Raji (cell line): Measurements from ENCODE around the gene TTC39B.

ENCODE experiments used
- POLR2A ChIP-seq: IDR thresholded peaks from 2 replicates; pipeline ENCODE4 v1.6.1; 2011; ENCODE audit warnings: low read depth, low read length, control low read depth; ENCODE audit not compliant: insufficient read depth

Gene TTC39B

DNA sequence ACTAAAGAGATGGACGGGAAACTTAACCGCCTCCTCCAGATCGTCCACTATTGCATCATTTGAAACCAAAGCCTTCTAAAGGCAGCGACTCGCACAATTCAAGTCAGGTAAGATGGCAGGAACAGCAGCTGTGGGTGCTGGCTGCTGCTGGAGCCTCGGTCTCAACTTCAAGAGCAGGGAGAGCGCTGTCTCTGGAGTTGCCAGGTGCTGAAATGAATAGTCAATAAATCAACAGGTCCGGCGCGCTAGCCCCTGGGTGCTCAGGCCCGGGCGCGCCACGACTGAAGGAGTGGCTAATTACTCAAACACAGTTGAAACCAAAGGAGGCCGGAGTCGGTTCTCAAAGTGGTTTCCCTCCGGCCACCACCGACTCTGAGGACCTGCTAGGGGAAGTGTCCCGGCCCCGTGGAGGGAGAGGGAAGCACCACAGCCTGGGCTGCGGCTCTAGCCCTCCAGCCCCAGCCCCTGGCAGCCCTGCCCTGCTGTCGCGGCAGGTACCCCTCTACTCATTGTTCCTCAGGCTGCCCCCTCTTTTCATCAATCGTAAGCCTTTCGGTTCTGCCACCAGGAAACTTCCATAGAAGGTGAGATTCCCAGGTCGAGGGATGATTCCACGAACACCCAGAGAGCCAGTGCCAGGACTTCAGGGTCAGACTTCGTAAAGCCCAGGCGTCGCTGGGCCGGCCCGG lies 804 bp downstream of the TTC39B start:
- no peak for TF ChIP-seq POLR2A

DNA sequence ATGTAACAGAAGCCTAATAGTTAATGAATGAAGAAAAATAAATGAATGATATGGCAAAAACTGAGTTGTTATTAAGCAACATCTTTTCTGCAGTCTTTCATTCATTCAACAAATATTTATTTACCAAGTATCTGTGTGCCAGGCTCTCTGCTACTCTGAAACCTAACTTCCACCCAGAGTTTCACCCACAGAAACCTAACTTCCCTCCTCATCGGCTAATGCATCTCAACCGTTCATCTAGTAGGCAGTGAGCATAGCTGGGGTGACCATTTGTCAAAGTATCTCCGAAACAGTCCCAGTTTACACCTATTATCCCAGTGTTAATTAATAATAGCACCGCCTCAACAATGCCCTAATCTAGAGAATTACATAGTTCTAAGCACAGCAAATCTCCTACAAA lies 1.5 kb downstream of the TTC39B start:
- TF ChIP-seq POLR2A = no peak

DNA sequence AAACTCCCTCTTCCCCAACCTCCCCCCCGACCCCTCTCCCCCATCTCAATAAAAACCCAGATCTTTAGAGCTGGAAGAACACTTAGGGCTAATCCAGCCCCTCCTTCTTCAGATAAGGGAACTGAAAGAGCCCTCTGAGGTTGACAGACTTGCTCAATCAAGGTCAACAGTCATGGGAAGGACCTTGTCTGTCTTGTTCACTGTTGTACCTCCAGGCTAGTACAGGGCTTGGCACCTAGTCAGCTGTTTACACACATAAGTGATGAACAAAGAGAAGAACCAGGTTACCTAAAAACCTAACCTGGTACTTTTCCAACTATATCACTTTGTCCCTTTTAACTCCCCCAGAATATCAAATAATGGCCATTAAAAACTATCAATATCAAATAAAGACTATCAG lies 2.4 kb downstream of the TTC39B start:
- TF ChIP-seq POLR2A = no peak

DNA sequence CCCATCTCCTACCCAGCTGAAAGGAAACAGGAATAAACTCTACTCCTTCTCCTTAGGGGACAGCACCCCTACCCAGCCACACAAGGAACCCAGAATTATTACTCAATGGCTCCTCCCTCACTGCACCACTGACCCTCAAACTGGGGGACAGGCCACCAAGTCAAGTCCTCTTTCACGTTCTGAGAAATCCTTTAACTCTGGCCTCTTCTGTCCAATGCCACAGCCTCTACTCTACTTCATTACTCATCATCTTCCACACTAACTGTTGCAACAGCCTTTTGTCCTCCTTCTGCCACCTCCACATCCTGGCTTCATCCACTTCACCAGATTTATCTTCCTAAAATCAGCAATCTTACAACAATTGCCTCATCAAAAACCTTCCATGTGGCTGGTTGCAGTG lies 6.8 kb downstream of the TTC39B start:
- no peak for TF ChIP-seq POLR2A

DNA sequence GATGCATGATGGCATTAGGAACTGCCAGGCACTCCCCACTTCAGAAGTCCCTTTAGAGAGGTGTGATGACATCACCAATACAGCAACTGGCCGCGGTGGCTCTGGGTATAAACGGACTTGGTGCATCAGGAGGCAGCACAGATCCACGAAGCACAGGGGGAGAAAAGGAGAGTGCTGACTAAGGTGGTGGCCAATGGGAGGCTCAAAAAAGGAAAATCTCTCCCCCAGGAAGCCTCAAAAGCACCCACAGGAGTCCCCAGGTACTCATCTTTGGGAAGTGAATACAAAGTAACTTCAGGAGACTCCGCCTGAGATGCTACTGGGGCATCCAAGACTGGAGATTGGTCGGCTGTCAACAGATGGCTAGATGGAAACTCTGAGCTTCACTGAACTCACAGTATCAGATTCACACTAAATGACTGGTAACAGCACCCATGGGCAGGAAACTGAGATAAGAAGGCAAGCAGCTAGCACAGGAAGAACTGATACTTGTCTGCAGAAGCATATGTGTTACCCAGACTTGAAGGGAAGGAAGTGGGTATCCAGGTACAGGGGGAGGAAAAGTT lies 7.6 kb downstream of the TTC39B start:
- TF ChIP-seq POLR2A = no peak

DNA sequence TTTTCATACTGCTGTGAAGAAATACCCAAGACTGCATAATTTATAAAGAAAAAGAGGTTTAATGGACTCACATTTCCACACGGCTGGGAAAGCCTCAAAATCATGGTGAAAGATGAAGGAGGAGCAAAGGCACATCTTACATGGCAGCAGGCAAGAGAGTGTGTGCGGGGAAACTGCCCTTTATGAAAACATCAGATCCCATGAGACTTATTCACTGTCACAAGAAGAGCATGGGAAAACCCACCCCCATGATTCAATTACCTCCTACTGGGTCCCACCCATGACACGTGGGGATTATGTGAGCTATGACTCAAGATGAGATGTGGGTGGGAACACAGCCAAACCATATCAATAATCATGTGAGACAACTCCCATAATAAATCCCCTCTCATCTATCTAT lies 8.7 kb downstream of the TTC39B start:
- TF ChIP-seq POLR2A = no peak

DNA sequence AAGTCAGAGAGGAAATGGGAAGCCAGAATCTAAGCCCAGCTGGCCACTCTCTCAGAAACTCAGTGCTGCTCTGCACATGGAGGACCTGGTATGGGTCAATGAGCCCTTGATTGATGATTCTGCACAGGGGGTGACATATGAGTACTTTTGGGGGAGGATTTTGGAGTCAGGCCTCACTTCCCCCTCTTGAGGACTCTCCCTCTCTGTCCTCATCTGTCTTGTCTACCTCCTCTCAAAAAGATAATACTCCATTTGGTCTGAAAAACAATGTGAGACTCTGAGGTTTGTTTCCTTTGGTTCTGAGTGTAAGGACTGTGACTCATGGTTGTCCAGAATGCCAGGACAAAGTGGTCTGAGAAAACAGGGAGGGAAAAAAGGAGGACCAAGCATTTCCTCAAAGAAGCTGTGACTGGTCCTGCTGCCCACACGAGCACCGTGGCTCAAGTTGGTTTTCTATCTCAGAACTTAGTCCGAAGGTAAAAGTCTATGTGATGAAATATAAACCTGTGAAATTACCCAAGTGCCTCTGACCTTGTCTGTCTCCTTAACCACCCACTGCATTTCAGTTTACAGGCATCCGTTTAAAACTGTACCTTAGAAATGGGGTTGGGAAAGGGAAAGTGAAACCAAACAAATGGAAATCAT lies 11.1 kb downstream of the TTC39B start:
- no peak for TF ChIP-seq POLR2A

DNA sequence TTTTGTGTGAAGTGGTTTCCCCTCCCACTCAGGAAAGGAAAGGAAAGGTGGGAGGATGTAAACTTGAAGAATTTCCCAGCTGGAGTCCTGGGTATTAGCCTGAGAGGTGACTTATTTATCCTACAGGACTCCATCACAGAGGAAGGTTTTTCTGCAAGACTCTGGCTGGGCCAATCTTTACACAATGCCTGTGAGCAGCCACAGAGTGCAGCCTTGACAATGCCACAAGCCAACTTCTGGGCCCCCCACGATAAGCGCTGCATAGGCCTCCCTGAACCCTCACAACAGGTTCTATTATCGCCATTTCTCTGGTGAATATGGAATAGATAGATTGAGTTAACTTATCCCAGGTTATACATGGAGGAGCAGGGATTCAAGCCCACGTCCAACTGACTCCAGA lies 12.4 kb downstream of the TTC39B start:
- TF ChIP-seq POLR2A = no peak

DNA sequence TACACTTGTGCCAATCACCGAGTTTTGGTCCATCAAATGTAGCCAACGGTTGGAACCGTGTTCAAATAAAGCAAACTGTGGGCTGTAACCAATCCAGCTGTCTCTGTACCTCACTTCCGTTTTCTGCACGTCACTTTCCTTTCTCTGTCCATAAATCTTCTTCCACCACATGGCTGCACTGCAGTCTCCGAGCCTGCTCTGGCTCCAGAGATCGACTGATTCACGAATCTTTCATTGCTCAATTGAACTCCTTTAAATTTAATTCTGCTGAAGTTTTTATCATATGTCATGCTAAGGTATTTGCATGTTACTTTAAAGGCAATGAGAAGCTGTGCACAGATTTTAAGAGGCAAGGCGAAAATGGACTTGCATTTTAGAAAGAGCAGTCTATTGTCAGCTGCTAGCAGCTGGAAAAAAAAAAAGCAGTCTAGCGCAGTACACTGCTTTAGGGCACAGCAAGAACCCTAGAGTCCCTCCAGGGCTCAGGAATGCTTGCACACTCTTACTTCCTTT lies 13.2 kb downstream of the TTC39B start:
- TF ChIP-seq POLR2A = no peak

DNA sequence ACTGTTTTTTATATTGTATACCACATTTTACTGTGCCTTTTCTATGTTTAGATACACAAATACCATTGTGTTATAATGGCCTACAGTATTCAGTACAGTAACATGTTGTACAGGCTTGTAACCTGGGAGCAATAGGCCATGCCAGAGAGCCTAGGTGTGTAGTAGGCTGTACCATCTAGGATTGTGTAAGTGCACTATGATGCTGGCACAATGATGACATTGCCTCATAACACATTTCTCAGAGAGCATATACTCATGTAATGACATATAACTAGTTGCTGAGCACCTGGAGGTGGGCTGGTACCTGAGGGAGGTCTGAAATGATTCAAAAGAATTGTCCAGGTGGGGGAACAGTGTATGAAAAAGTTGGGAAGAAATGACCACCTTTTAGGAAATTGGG lies 13.9 kb downstream of the TTC39B start:
- TF ChIP-seq POLR2A = no peak

DNA sequence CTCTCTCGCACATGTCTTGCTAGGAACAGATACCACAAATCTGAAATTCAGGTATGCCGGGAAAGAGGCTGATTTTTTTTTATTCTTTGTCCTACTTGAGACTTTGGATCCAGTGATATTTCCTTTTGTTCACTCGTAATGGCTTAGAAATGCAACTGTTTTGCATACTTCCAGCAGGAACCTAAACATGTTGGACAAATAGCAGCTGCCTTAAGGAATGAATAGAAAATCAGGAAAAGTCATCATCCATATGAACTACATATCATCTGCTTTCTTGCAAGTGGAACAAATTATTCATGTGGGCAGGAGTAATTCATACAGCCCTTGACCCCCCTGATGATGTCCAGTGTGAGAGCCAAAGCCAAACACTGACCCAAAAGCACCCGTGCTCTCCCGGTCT lies 17.4 kb downstream of the TTC39B start:
- TF ChIP-seq POLR2A = no peak

DNA sequence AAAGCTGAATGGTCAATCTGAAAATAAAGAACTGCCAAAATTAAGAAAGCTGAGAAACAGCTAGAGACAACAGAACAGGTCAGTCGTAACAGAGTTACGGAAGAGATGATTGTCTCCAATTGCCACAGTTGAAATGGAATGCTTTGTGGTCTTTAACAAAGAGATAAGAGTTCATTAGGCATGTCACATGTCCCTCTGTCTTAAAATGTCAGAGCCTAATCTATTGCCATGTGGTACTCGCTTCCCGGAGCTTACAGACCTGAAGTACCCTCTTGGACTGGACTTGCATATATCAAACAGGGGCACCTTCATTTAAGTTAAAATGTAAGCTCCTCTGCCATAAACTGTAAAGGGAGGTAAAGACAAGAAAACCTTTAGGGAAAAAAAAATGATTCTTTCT lies 19.7 kb downstream of the TTC39B start:
- no peak for TF ChIP-seq POLR2A

DNA sequence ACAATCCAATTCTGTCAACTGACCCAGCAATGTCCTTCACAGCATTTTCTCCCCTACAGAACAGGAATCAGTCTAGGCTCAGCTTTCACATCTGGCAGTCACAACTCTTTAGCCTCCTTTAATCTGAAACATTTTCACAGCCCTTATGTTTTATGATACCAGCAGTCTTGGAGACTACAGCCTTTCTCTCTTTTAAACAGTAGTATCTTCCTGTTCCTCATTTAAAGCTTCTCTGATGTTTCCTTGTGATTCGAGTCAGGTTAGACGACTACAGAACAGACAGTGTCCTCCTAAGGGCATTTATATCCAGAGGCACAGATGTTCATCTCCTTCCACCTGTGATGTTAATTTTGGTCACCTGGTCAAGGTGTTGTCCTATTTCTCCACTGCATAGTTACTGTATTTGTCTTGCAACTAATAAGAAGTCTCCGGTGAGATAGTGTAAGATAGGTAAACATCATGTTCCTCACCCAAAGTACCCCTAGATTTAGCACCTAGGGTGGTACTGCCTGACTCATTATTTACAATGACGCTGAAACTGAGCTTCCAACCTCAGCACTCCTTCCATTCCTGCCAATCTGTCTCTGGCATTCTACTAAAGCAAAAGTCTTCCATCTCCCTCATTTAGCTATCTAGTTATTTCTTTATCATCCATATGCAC lies 20.7 kb downstream of the TTC39B start:
- no peak for TF ChIP-seq POLR2A

DNA sequence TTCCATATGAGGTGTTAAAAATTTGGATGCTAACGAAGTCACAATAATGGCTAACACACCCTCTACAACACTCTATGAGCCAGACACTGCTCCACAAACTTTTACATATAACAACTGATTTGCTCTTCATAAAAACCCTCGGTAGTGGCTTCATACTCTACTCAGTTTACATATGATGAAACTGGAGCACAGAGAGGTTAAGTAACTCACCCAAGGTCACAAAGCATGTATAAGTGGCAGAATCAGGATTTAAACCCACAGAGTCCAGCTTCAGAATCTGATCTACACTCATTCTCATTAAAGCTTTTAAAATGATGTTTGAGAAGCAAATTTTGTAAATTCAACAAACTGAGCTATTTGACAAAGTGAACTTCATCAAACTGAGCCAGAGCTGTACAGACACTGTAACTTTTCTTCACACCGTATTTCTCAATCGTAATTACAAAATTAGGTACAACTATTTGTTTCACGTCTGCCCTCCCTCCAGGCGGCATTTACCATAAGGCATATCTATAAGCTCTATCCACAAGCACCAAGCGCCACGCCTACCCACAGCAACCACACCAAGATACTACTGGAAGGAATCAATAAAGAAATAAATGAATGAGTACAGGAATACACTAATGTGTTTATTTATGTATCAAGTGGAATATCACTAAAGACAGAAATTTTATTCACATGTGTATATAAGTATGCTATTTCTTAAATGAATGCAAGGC lies 24.3 kb downstream of the TTC39B start:
- no peak for TF ChIP-seq POLR2A

DNA sequence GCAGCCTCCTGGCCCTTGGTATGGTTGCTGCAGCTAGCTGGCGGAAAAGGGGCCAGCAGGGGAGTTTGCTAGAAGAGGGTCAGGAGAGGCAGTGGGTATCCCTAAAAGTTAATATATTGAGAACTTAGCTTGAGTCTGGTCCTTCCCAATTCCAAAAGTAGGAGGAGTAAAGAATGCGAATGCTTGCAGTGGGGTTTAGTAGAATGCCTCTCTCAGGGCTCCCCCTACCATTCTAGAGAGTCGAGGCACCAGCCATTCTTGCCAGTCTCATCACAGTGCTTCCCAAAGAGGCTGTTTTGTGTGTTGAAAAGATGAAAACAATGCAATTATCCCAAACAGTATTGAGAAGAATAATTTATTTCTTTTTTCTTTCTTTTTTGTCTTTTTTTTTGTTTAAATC lies 26.4 kb downstream of the TTC39B start:
- TF ChIP-seq POLR2A = no peak
